ENCODE results near the gene SNU13.

- TF ChIP-seq GATA2 (IDR thresholded peaks at IDR 0.05; ENCODE audit: low read depth, low read length) (no peak), GATA3 (IDR thresholded peaks at IDR 0.05; ENCODE audit: low read depth, low read length) (no peak)
These were observed at the start of gene SNU13 for GRCh38 chr22:41688365-41689211.
